ENCODE data around the gene TRIM54. TPM values are rescaled to one million over a fixed set of nuclear protein-coding genes. Genes with fewer than 3 reads are reported as not detected.

TRIM54 gene
- polyA plus RNA-seq, 1 donor from 2014 or later = not detected

- H3K36me3 ChIP-seq (ENCODE audit: insufficient read depth, low read length) = no peaks in the 10 kb centered on the region
- H3K9me2 ChIP-seq (ENCODE audit: insufficient read depth, low read length) = no peaks in the 10 kb centered on the region
- no peak overlapping the region for H3K4me3 ChIP-seq (ENCODE audit: low read length)
- H3K4me2 ChIP-seq (ENCODE audit: low read length) = no peak overlapping the region
- H3K9ac ChIP-seq (ENCODE audit: low read length) = no peak overlapping the region
- no peaks in the 10 kb centered on the region for H3F3A ChIP-seq (ENCODE audit: insufficient read depth, low read length, poor library complexity, severe bottlenecking)
- TF ChIP-seq EZH2 (IDR thresholded peaks at IDR 0.05; ENCODE audit: borderline replicate concordance, insufficient read depth, low read length, poor library complexity, severe bottlenecking) = no peak
- TF ChIP-seq EP300 (conservative IDR thresholded peaks at IDR 0.05; ENCODE audit: poor library complexity, severe bottlenecking) = no peak
- TF ChIP-seq POLR2AphosphoS5 (IDR thresholded peaks at IDR 0.05) = no peak
- H3K27ac ChIP-seq (ENCODE audit: low read length) = no peak overlapping the region
- no peaks in the 10 kb centered on the region for H4K20me1 ChIP-seq (ENCODE audit: insufficient read depth)
- no peaks in the 10 kb centered on the region for H3K79me2 ChIP-seq (replicated peaks; ENCODE audit: insufficient read depth, low read length)
- H3K27me3 ChIP-seq (ENCODE audit: insufficient read depth, low read depth, low read length) = peaks cover 48% of the 10 kb centered on the region
- H2AFZ ChIP-seq (ENCODE audit: low read depth, low read length) = no peak overlapping the region
- H3K9me3 ChIP-seq (ENCODE audit: low read length) = no peaks in the 10 kb centered on the region
These were observed 23.3 kb downstream of the TRIM54 start for GRCh38 chr2:27305516-27305915.

GRCh38 chr2:27306136-27306535, 23.9 kb downstream of the TRIM54 start:
- H4K20me1 ChIP-seq (ENCODE audit: insufficient read depth) = no peaks in the 10 kb centered on the region
- no peaks in the 10 kb centered on the region for H3K9me2 ChIP-seq (ENCODE audit: insufficient read depth, low read length)
- no peaks in the 10 kb centered on the region for H3K36me3 ChIP-seq (ENCODE audit: insufficient read depth, low read length)
- TF ChIP-seq REST (IDR thresholded peaks at IDR 0.05; ENCODE audit: borderline replicate concordance) = no peak
- TF ChIP-seq MXI1 (conservative IDR thresholded peaks at IDR 0.05; ENCODE audit: poor library complexity, severe bottlenecking) = no peak
- no peak for TF ChIP-seq CTCF (IDR thresholded peaks at IDR 0.05; ENCODE audit: poor library complexity, severe bottlenecking)
- TF ChIP-seq RAD21 (conservative IDR thresholded peaks at IDR 0.05) = no peak
- TF ChIP-seq EZH2 (IDR thresholded peaks at IDR 0.05; ENCODE audit: borderline replicate concordance, insufficient read depth, low read length, poor library complexity, severe bottlenecking) = no peak
- TF ChIP-seq POLR2AphosphoS5 (IDR thresholded peaks at IDR 0.05) = no peak
- no peak for TF ChIP-seq TAF1 (IDR thresholded peaks at IDR 0.05; ENCODE audit: low read depth)
- TF ChIP-seq SMC3 (conservative IDR thresholded peaks at IDR 0.05; ENCODE audit: poor library complexity) = no peak
- TF ChIP-seq EP300 (conservative IDR thresholded peaks at IDR 0.05; ENCODE audit: poor library complexity, severe bottlenecking) = no peak
- no peaks in the 10 kb centered on the region for H3F3A ChIP-seq (ENCODE audit: insufficient read depth, low read length, poor library complexity, severe bottlenecking)
- H2AFZ ChIP-seq (ENCODE audit: low read depth, low read length) = no peak overlapping the region
- H3K4me3 ChIP-seq (ENCODE audit: low read length) = no peak overlapping the region
- no peaks in the 10 kb centered on the region for H3K9me3 ChIP-seq (ENCODE audit: low read length)
- no peak overlapping the region for H3K9ac ChIP-seq (ENCODE audit: low read length)
- peaks cover 48% of the 10 kb centered on the region for H3K27me3 ChIP-seq (ENCODE audit: insufficient read depth, low read depth, low read length)
- H3K79me2 ChIP-seq (replicated peaks; ENCODE audit: insufficient read depth, low read length) = no peaks in the 10 kb centered on the region
- H3K4me2 ChIP-seq (ENCODE audit: low read length) = no peak overlapping the region
- no peak overlapping the region for H3K27ac ChIP-seq (ENCODE audit: low read length)

Measured in neural cell (in vitro differentiated cells).